ENCODE data around the gene RIMBP2. TPM values are rescaled to one million over a fixed set of nuclear protein-coding genes. Genes with fewer than 3 reads are reported as not detected.

The RIMBP2 gene
- polyA plus RNA-seq, 1 of the 3 experiments (the other 2 are of a cell fraction), result 0.90 TPM

DNA sequence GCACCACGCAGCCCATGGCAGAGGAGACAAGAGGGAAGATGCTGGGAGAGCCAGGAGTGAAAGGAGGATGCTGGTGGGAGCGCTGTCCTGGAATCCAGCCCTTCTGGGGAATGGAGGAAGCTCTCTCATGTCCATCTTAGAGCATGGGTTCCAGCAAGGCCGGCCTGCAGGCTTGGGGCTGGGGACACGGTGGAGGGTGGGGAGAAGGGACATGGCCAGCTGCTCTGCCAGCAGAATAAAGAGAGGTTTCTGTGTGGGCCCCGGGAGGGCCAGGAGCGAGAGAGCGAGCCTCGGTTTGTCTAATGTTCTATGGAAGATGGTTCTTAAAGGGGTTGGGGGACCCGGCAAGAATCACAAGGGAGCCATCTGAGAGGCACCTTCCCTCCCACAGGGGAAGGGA lies 60.2 kb downstream of the RIMBP2 start:
- Histone ChIP-seq H3K79me2 (ENCODE audit: insufficient read depth) (no peaks in the 10 kb centered on the region), H4K20me1 (ENCODE audit: insufficient read depth) (no peaks in the 10 kb centered on the region), H3K4me2 (no peak overlapping the region), H3K27me3 (ENCODE audit: insufficient read depth) (no peaks in the 10 kb centered on the region), H3F3A (replicated peaks; ENCODE audit: insufficient read depth) (no peaks in the 10 kb centered on the region), H3K4me3 (ENCODE audit: low read depth in 2 of 2, low read length in 1 of 2) (no peak overlapping the region), H3K9ac (no peak overlapping the region), H3K4me1 (ENCODE audit: control insufficient read depth in 1 of 2, insufficient read depth in 2 of 2, low read depth in 1 of 2, low read length in 1 of 2) (peaks cover 0 to 10% of the 10 kb centered on the region in 2 experiments; a peak in 1 of 4 replicates), H2AFZ (ENCODE audit: low read depth) (no peak overlapping the region), H3K9me2 (no peaks in the 10 kb centered on the region), H3K27ac (ENCODE audit: low read depth in 2 of 2, low read length in 1 of 2) (peak overlapping the region in 1 of 2 experiments; percentile 34; a peak in 1 of 4 replicates), H3K36me3 (replicated peaks in 1 of 2; ENCODE audit: control insufficient read depth in 1 of 2, insufficient read depth in 2 of 2, low read length in 1 of 2) (no peaks in the 10 kb centered on the region), H3K9me3 (no peaks in the 10 kb centered on the region)
- 37% methylated on average over 9 of the region's 9 CpGs for WGBS (ENCODE audit: low lambda C conversion rate)
- no peak for DNase-seq
- ChIA-PET CTCF (no interaction called here), POLR2A (no interaction called here)
- TF ChIP-seq NRF1 (IDR thresholded peaks at IDR 0.05; ENCODE audit: low read depth, low read length) (no peak), RXRA (IDR thresholded peaks at IDR 0.05; ENCODE audit: borderline replicate concordance, low read depth) (no peak), FOXJ3 (CRISPR knock-in tag; IDR thresholded peaks at IDR 0.05) (no peak), TAF1 (IDR thresholded peaks at IDR 0.05; ENCODE audit: borderline replicate concordance, low read depth, low read length) (no peak), TEAD4 (IDR thresholded peaks at IDR 0.05; ENCODE audit: borderline replicate concordance, insufficient read depth) (no peak), ELF1 (IDR thresholded peaks at IDR 0.05) (no peak), RCOR1 (IDR thresholded peaks at IDR 0.05; ENCODE audit: low read length) (no peak), ZBTB33 (IDR thresholded peaks at IDR 0.05; ENCODE audit: borderline replicate concordance, low read depth) (no peak), FOXM1 (IDR thresholded peaks at IDR 0.05; ENCODE audit: low read depth) (no peak), YY1 (IDR thresholded peaks at IDR 0.05; ENCODE audit: low read depth) (no peak), REST (IDR thresholded peaks at IDR 0.05; ENCODE audit: low read depth, low read length) (no peak), SMC3 (IDR thresholded peaks at IDR 0.05; ENCODE audit: low read depth, low read length) (no peak), FOSL2 (IDR thresholded peaks at IDR 0.05; ENCODE audit: borderline replicate concordance, low read depth) (no peak)
- TF ChIP-seq, protein P1, sequence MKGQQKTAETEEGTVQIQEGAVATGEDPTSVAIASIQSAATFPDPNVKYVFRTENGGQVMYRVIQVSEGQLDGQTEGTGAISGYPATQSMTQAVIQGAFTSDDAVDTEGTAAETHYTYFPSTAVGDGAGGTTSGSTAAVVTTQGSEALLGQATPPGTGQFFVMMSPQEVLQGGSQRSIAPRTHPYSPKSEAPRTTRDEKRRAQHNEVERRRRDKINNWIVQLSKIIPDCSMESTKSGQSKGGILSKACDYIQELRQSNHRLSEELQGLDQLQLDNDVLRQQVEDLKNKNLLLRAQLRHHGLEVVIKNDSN (IDR thresholded peaks at IDR 0.05; ENCODE audit: borderline replicate concordance, low read depth), result no peak
- TF ChIP-seq, protein P2, sequence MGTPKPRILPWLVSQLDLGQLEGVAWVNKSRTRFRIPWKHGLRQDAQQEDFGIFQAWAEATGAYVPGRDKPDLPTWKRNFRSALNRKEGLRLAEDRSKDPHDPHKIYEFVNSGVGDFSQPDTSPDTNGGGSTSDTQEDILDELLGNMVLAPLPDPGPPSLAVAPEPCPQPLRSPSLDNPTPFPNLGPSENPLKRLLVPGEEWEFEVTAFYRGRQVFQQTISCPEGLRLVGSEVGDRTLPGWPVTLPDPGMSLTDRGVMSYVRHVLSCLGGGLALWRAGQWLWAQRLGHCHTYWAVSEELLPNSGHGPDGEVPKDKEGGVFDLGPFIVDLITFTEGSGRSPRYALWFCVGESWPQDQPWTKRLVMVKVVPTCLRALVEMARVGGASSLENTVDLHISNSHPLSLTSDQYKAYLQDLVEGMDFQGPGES (IDR thresholded peaks at IDR 0.05; ENCODE audit: low read depth, low read length), result no peak

All from SK-N-SH (cell line).